WTC11 (cell line): Measurements from ENCODE around the gene SPOCK1. TPM values are rescaled to one million over a fixed set of nuclear protein-coding genes. Genes with fewer than 3 reads are reported as not detected.
"Not testable (repeated sequence)": the region's sequence is repeated elsewhere in the genome, so short reads cannot be mapped to it uniquely, and the experiment has no call there.

Experiments used
- ATAC-seq: fragments of 200-7000 bp; cut with Tn5 transposase; 2 replicates; pipeline ENCODE4 v1.10.0; 2021; ENCODE audit warnings: mild to moderate bottlenecking, moderate library complexity
- CTCF ChIA-PET: fragments of 300-600 bp; sonication (Branson Sonifier 250); formaldehyde crosslinking; loops from one replicate; lab custom pipeline; 2021; ENCODE audit warnings: antibody characterized with exemption; lab: Charles Lee
- POLR2A ChIA-PET: fragments of 350-600 bp; sonication (Branson Sonifier 250); formaldehyde crosslinking; loops from one replicate; lab custom pipeline; 2021; ENCODE audit warnings: antibody characterized with exemption; lab: Charles Lee
- DNase-seq: peaks from one replicate; pipeline ENCODE4 v3.0.0; 2021; ENCODE audit warnings: low spot score
- H3K27ac Mint-ChIP-seq: 2 replicates; pipeline ENCODE4 v1.8.0; 2021; ENCODE audit warnings: mixed read lengths
- H3K27me3 Mint-ChIP-seq: 2 replicates; pipeline ENCODE4 v1.8.0; 2021; ENCODE audit warnings: low read depth, mild to moderate bottlenecking, moderate library complexity, mixed read lengths
- H3K36me3 Mint-ChIP-seq: 2 replicates; pipeline ENCODE4 v1.8.0; 2021; ENCODE audit warnings: mixed read lengths
- H3K4me1 Mint-ChIP-seq: 2 replicates; pipeline ENCODE4 v1.8.0; 2022; ENCODE audit warnings: mixed read lengths
- H3K4me3 Mint-ChIP-seq: 2 replicates; pipeline ENCODE4 v1.8.0; 2021; ENCODE audit warnings: mild to moderate bottlenecking, moderate library complexity, mixed read lengths
- H3K9me3 Mint-ChIP-seq: 2 replicates; pipeline ENCODE4 v1.8.0; 2021; ENCODE audit warnings: mixed read lengths
- ATF1 ChIP-seq: sonication (generic); formaldehyde crosslinking; IDR thresholded peaks from 2 replicates; pipeline ENCODE4 v1.8.1; 2023; ENCODE audit warnings: mild to moderate bottlenecking, moderate library complexity, missing genetic modification reagents
- CREB1 ChIP-seq: sonication (generic); formaldehyde crosslinking; IDR thresholded peaks from 2 replicates; pipeline ENCODE4 v1.8.0; 2023; ENCODE audit warnings: mild to moderate bottlenecking, missing genetic modification reagents
- ESRRA ChIP-seq: sonication (generic); formaldehyde crosslinking; IDR thresholded peaks from 2 replicates; pipeline ENCODE4 v1.8.1; 2022; ENCODE audit warnings: mild to moderate bottlenecking, missing genetic modification reagents, borderline replicate concordance
- HMGA2 ChIP-seq: fragments of 250-450 bp; sonication (Bioruptor Pico); IDR thresholded peaks from 2 replicates; pipeline ENCODE4 v1.4.0; 2021; ENCODE audit warnings: mild to moderate bottlenecking, moderate library complexity
- IRF2 ChIP-seq: sonication (generic); formaldehyde crosslinking; IDR thresholded peaks from 2 replicates; pipeline ENCODE4 v1.8.0; 2022; ENCODE audit warnings: low read depth, missing genetic modification reagents, borderline replicate concordance
- JAZF1 ChIP-seq: fragments of 250-450 bp; sonication (Bioruptor Pico); IDR thresholded peaks from 2 replicates; pipeline ENCODE4 v1.9.0; 2021; ENCODE audit warnings: moderate library complexity, mild to moderate bottlenecking, inconsistent platforms
- NFYB ChIP-seq: sonication (generic); formaldehyde crosslinking; conservative IDR thresholded peaks from 2 replicates; pipeline ENCODE4 v1.8.0; 2022; ENCODE audit warnings: low read depth, missing genetic modification reagents
- NR1H2 ChIP-seq: sonication (generic); formaldehyde crosslinking; IDR thresholded peaks from 2 replicates; pipeline ENCODE4 v1.9.0; 2021; ENCODE audit warnings: mild to moderate bottlenecking, moderate library complexity, missing genetic modification reagents
- PREB ChIP-seq: sonication (generic); formaldehyde crosslinking; IDR thresholded peaks from 2 replicates; pipeline ENCODE4 v1.8.1; 2022; ENCODE audit warnings: mild to moderate bottlenecking, missing genetic modification reagents, moderate library complexity, borderline replicate concordance
- SMAD3 ChIP-seq: sonication (generic); formaldehyde crosslinking; IDR thresholded peaks from 2 replicates; pipeline ENCODE4 v1.8.0; 2022; ENCODE audit warnings: missing genetic modification reagents, mild to moderate bottlenecking, borderline replicate concordance
- TEAD1 ChIP-seq: sonication (generic); formaldehyde crosslinking; IDR thresholded peaks from 2 replicates; pipeline ENCODE4 v1.8.0; 2022; ENCODE audit warnings: mild to moderate bottlenecking, missing genetic modification reagents
- ZBTB21 ChIP-seq: sonication (generic); formaldehyde crosslinking; IDR thresholded peaks from 2 replicates; pipeline ENCODE4 v1.8.1; 2023; ENCODE audit warnings: mild to moderate bottlenecking, missing genetic modification reagents, borderline replicate concordance
- ZMAT4 ChIP-seq: fragments of 250-450 bp; sonication (Bioruptor Pico); IDR thresholded peaks from 2 replicates; pipeline ENCODE4 v1.9.0; 2021; ENCODE audit warnings: mild to moderate bottlenecking
- ZNF219 ChIP-seq: sonication (generic); formaldehyde crosslinking; IDR thresholded peaks from 2 replicates; pipeline ENCODE4 v1.8.0; 2023; ENCODE audit warnings: missing genetic modification reagents, mild to moderate bottlenecking, borderline replicate concordance
- ZNF232 ChIP-seq: sonication (generic); formaldehyde crosslinking; IDR thresholded peaks from 2 replicates; pipeline ENCODE4 v1.8.0; 2022; ENCODE audit warnings: mild to moderate bottlenecking, missing genetic modification reagents
- ZNF263 ChIP-seq: sonication (generic); formaldehyde crosslinking; IDR thresholded peaks from 2 replicates; pipeline ENCODE4 v1.8.1; 2022; ENCODE audit warnings: low read depth, mild to moderate bottlenecking, moderate library complexity, missing genetic modification reagents
- ZNF281 ChIP-seq: sonication (generic); formaldehyde crosslinking; IDR thresholded peaks from 2 replicates; pipeline ENCODE4 v1.8.0; 2023; ENCODE audit warnings: mild to moderate bottlenecking, missing genetic modification reagents
- ZNF532 ChIP-seq: fragments of 250-450 bp; sonication (Bioruptor Pico); IDR thresholded peaks from 2 replicates; pipeline ENCODE4 v1.9.0; 2021; ENCODE audit warnings: mild to moderate bottlenecking, borderline replicate concordance
- total RNA-seq: library from RNA; stranded (reverse); gene quantifications from 3 replicates; pipeline ENCODE4 v1.2.3, GENCODE V29; 2021

The SPOCK1 gene
- total RNA-seq, 1 experiment from 2014 or later: 15.2 TPM

GRCh38 chr5:136953346-136954069, 545.6 kb downstream of the SPOCK1 start:
- DNase-seq (peak; percentile 71), ATAC-seq (peak; percentile 100)
- Mint-ChIP-seq H3K4me1 (peaks cover 22% of the 10 kb centered on the region), H3K9me3 (peaks cover 36% of the 10 kb centered on the region), H3K36me3 (peaks cover 33% of the 10 kb centered on the region), H3K27ac (peak overlapping the region; percentile 48; the same call in 1 of the 2 replicates)
- 0 out of 2 replicates have a peak, but pooled peaks have one; percentile 25 for TF ChIP-seq ZNF532 (CRISPR knock-in tag)
- POLR2A ChIA-PET: interaction anchor here (0.6 kb wide), 1 partner anchor 1749 kb away, joined by 3 read pairs; no protein-coding TSS in a partner anchor
- H3K4me3 Mint-ChIP-seq, H3K27me3 Mint-ChIP-seq: not testable (repeated sequence)
- CTCF ChIA-PET: interaction anchor here (0.8 to 1.5 kb wide), 3 partner anchors 17 to 704 kb away, joined by 3 read pairs; no protein-coding TSS in a partner anchor

GRCh38 chr5:136927571-136927970, 571.6 kb downstream of the SPOCK1 start:
- DNase-seq (no peak), ATAC-seq (no peak)
- H3K27ac Mint-ChIP-seq: no peak overlapping the region
- TF ChIP-seq PREB (CRISPR knock-in tag) (no peak), JAZF1 (CRISPR knock-in tag) (no peak), SMAD3 (CRISPR knock-in tag) (no peak), HMGA2 (CRISPR knock-in tag) (no peak), ATF1 (CRISPR knock-in tag) (no peak), ZBTB21 (no peak), IRF2 (CRISPR knock-in tag) (no peak), TEAD1 (CRISPR knock-in tag) (no peak), ZNF263 (CRISPR knock-in tag) (no peak), ZNF281 (CRISPR knock-in tag) (no peak), ESRRA (CRISPR knock-in tag) (no peak), NFYB (no peak), CREB1 (CRISPR knock-in tag) (no peak), ZNF232 (CRISPR knock-in tag) (no peak), ZNF219 (CRISPR knock-in tag) (no peak), ZMAT4 (no peak), NR1H2 (CRISPR knock-in tag) (no peak)
- TF ChIP-seq, all 79 proteins: peak for 0
- Mint-ChIP-seq H3K4me3 (no peak overlapping the region), H3K9me3 (peaks cover 16% of the 10 kb centered on the region), H3K36me3 (no peaks in the 10 kb centered on the region; the same call in 1 of the 2 replicates), H3K27me3 (no peaks in the 10 kb centered on the region; the same call in none of the 2 replicates), H3K4me1 (peaks cover 4% of the 10 kb centered on the region)
- POLR2A ChIA-PET: no interaction called here
- CTCF ChIA-PET: no interaction called here
